Retina (tissue), 1 donor: ENCODE results near the gene PWP1.
A peak's percentile ranks its signal among the peaks of the same experiment; 100 is the strongest.
"Not testable (repeated sequence)": the region's sequence is repeated elsewhere in the genome, so short reads cannot be mapped to it uniquely, and the experiment has no call there.

Experiments used
- DNase-seq: peaks from one replicate; pipeline ENCODE4 v3.0.0-alpha.2; 2016

Gene PWP1

DNA sequence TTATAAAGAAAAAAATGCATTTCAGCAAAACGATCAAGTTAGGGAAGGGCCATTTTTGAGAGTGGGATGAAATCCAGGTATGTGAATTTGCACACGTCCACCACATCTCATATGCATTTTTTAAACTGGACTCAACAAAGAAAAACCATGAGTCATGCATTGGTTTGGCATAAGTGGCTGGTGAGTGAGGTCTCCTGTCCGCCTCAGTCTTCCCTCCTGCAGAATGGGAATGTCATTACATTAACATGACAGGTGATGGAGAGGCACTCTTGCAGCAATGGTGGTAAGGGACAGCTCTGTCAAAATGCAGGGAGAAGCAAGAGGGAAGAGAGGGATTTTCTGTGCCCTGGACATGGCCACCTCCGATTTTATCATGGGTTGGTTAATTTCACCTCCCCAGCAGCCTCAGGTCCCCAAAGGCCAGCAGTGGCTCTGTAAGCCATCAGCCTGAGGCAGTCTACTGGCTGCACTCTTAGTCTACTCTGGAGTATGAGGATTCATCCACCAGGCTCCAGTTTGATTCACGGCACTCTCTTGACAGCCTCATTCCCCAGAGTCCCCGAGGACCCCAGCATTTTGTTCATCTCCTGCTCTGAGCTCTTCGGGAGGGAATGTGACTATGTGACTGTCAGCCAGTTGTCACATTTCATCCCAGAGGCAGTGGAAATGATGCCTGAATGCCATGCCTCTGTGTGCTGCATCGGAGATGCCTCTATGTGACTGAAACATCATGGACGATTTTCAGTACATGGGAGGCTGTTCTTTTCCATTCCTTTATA, 17.1 kb upstream of the PWP1 start:
- peak; percentile 44 for DNase-seq

DNA sequence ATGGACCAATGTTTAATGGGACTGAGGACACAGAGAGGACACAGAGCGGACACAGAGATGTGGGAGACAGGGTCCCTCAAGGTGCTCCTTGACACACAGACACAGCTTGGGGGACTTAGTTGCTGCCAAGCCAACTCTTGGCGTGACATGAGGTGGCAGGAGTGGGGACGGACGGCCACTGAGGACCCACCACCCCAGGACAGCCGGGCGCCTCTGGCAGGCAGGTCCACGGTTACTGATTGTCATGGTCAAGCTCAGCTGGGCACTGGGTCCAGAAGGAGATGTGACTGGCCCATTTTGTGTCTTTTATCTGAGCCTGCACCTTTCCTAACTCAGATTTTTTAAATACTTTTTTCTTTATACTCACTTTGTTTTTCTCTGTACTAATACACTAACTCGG, 15.7 kb upstream of the PWP1 start:
- no peak for DNase-seq

GRCh38 chr12:107670999-107671643, 14.5 kb upstream of the PWP1 start:
- peak; percentile 37 for DNase-seq

DNA sequence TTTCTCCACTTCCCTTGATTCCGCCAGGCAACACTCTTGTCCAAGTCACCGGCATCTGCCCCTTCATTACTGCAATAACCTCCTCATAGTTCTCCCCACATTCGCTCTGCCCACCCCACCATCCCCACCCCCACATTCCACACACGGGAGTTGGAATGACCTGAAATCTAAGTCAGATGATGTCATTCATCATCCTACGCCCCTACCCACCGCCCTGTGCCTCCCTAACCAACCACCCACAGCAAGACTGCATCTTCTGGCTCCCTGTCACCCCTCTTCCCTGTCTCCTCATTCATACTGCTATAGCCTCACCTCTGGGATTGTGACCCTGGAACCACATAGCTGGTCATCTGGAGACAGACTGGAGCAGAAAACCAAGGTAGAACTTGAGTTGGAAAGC, 7.9 kb upstream of the PWP1 start:
- DNase-seq: no peak

- DNase-seq: no peak
Observed at GRCh38 chr12:107679336-107679735, 6.3 kb upstream of the PWP1 start.

GRCh38 chr12:107681455-107681835, 4.2 kb upstream of the PWP1 start:
- DNase-seq: no peak

DNA sequence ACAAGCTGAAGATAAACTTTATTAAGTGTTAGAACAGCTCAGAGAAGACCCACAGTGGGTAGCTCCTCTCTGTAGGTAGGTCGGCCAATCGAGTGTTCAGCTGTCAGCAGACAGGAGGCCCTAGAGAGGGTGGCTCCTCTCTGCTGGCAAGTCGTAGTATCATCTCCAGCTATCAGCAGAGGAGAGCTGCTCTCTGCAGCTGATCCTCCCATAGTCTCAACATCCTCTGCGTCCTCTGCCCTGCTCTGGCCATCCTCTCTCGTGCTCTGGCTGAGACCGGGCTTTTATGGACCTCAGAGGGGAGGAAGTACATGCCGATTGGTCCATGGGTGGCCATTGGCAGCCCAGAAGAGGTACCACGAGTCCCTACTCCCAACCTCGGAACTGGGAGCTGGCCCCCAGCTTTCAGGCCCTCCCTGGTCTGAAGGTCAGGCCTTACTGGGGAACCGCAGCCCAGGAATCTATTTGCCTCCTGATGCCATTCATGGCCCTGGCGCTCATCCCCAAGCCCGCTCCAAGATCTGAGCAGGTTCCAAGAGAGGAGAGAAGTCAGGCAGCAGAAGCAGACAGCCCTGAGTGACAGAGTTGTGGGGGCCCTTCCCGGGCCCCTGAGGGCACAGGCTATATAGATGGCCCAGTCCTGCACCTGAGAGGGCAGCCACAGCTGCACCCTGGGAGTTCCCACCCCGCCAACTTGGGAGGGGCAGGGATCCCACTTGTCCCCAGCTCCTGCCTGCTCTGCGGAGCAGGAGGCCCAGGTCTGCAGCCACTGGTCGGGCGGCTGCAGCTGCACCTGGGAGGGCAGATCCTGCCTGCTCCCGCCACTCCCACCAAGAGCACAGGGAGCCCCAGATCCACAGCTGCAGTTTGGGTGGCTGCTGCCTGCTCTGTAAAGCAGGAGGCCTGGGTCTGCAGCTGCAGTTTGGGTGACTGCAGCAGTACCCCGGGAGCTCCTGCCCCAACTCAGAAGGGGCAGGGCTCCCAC, 3.5 kb upstream of the PWP1 start:
- DNase-seq: no peak

GRCh38 chr12:107684029-107684795, 1.4 kb upstream of the PWP1 start:
- DNase-seq: no peak

DNA sequence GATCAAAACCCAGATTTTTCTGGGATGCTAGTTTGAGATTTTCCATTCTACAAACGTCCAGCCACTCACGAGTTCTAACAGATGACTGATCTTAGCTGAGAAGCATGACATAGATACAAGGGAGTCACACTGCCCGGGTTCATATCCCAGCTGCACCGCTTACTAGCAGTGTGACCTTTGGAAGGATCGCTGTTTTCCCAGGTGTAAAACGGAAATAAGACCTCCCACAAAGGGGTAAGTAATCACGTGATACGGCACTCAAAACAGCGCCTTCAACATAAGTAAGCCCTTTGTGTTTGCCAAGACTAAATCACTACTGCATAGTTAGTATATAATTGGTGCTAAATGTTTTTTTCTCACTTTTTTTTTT, 624 bp upstream of the PWP1 start:
- DNase-seq: no peak

DNA sequence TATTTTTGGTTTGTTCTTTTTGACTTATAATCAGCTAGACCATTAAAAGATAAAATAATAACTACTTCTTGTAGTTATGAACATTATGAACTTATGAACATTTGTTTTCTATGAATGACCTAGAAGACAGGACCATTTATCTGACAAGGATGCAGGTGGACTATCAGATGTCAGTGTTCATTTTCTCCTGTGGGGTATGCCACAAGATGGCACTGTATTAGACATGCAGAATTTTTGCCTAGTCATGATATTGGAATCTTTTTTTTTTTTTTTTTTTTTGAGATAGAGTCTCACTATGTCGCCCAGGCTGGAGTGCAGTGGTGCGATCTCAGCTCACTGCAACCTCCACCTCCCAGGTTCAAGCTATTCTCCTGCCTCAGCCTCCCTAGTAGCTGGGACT, 10.2 kb downstream of the PWP1 start:
- DNase-seq: not testable (repeated sequence)

DNA sequence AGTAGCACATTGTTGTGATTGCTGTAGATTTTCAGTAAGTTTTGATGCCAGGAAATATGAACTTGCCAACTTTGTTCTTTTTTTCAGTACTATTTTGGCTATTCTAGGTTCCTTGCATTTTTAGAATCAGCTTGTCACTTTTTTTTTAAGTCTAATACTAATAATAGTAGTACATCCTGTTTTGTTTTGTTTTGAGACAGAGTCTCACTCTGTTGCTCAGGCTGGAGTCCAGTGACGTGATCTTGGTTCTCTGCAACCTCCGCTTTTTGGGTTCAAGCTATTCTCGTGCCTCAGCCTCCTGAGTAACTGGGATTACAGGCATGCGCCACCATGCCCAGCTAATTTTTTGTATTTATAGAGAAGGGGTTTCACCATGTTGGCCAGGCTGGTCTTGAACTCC, 16.5 kb downstream of the PWP1 start:
- no peak for DNase-seq

DNA sequence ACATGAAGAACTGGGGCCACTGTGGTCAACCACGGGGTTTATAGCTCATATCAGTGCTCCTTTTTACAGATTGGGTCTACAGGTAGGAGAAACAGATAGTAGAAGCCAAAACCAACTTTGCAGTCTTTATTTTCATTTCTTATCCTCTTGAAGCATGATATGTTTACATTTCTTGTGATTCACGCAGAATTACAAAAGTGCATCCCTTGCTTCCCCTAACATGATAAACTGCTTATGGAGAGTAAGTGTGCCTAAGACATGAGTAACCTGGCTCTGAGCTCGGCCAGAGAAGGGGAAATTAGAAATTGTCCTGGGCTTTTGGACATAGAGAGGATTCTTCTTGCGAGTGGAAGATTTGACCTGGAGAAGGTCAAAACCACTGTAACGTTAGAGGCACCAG, 18.4 kb downstream of the PWP1 start:
- DNase-seq: no peak

GRCh38 chr12:107705522-107705921, 19.9 kb downstream of the PWP1 start:
- not testable (repeated sequence) for DNase-seq

DNA sequence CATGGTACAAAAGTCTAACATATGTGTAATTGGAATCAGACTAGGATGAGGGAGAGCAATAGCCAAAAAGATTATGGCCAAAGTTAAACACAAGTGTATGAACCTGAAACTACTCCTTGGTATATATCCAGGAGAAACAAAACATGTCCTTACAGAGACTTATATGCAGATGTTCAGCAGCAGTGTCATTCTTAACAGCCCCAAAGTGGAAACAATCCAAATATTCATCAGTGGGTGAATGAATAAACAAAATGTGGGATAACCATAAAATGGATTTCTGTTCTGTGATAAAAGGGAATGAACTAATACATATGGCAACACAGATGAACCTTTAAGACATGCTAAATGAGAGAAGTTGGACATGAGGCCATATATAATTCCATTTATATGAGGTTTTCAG, 30.2 kb downstream of the PWP1 start:
- no peak for DNase-seq

DNA sequence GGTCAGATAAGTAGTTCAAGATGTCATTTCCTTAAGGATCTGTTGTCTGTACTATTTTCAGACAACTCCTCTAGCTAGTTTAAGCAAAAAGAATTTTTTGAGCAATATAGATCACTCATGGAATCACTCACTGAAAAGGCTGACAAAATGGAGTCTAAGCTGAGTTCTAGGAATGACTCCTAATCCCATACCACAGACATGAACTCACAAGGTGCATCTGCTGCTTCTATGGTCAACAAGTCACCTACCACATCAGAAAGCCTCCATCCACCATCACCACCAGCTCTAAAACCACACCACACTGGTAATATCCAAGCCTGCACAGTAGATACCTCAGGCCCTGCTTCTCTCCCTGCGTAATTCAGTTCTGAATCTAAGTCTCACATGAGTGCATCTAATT, 33.0 kb downstream of the PWP1 start:
- DNase-seq: no peak

DNA sequence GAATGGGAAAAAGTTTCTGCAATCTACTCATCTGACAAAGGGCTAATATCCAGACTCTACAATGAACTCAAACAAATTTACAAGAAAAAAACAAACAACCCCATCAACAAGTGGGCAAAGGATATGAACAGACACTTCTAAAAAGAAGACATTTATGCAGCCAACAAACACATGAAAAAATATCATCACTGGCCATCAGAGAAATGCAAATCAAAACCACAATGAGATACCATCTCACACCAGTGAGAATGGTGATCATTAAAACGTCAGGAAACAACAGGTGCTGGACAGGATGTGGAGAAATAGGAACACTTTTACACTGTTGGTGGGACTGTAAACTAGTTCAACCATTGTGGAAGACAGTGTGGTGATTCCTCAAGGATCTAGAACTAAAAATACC, 41.7 kb downstream of the PWP1 start:
- DNase-seq: not testable (repeated sequence)

DNA sequence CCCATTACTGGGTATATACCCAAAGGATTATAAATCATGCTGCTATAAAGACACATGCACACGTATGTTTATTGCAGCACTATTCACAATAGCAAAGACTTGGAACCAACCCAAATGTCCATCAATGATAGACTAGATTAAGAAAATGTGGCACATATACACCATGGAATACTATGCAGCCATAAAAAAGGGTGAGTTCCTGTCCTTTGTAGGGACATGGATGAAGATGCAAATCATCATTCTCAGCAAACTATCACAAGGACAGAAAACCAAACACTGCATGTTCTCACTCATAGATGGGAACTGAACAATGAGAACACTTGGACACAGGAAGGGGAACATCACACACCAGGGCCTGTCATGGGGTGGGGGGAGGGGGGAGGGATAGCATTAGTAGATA, 42.1 kb downstream of the PWP1 start:
- not testable (repeated sequence) for DNase-seq

- DNase-seq: no peak
Observed at GRCh38 chr12:107730618-107731341, 45.2 kb downstream of the PWP1 start.

DNA sequence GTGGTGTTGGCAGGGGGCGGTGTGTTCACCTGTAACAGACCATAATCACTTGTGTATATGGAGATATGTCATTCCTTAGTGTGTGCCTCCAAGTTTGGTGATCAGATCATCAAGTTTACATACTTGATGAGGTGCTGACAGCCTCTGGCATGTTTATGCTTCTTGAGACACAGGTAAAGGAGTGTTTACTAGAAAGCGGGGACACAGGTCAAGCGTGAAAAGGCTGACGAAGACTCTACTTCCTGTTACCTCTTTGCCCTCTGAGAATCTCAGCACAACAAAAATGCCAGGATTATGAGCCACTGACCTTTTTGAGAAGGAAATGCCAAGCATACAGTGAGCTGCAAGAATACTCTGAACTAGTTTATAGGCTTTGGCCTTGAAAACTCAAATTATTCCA, 45.8 kb downstream of the PWP1 start:
- DNase-seq: no peak

- no peak for DNase-seq
Observed at GRCh38 chr12:107732365-107732764, 46.8 kb downstream of the PWP1 start.

GRCh38 chr12:107734139-107734538, 48.5 kb downstream of the PWP1 start:
- no peak for DNase-seq

GRCh38 chr12:107735763-107736162, 50.2 kb downstream of the PWP1 start:
- no peak for DNase-seq
